Cardiac fibroblast (primary cell): ENCODE data around the gene COL25A1.

Experiments used
- DNase-seq, 2 donors: peaks; one replicate each; pipeline versions ENCODE4 v3.0.0 to v3.0.0-alpha.2; 2010; ENCODE audit warnings: low read depth in 2 of 2
- H3K4me3 ChIP-seq, 2 donors: replicated peaks in 1 of 2; 1 replicate in 1 of 2; 2 replicates in 1 of 2; pipeline ENCODE4 v1.5.1; 2011; ENCODE audit warnings: low read depth in 2 of 2, low read length in 2 of 2, mild to moderate bottlenecking in 2 of 2, moderate library complexity in 1 of 2
- TF ChIP-seq, protein P1 (sequence below): IDR thresholded peaks from one replicate; pipeline ENCODE4 v1.5.1; 2011; ENCODE audit warnings: low read depth, mild to moderate bottlenecking, low read length, inconsistent platforms

Gene COL25A1

DNA sequence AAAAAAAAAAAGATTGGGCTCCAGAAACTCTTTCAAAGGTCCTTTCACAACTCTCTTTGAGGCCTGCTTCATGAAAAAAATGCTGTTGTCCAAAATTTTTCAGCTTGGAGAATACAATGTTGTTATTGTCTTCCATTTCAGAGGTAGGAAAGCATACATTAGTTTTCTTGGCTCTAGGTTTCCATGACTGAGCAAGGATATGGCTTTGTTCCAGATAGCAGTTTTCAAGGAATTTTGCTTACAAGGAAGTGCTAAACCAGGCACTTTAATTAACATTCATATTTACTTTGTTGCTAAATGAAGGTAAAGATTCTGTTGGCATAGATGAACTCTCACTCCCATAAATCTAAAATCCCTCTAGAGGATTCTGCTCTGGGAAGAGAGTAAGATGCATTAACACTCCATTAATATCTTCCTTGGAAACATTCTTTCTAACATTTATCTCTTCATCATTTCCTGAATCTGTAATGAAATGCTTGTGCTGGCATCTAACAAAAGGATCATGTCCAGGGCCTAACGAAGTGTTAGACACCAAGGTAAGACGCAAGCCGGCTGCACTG lies 118.4 kb downstream of the COL25A1 start:
- no peak overlapping the region for H3K4me3 ChIP-seq
- TF ChIP-seq, protein P1, sequence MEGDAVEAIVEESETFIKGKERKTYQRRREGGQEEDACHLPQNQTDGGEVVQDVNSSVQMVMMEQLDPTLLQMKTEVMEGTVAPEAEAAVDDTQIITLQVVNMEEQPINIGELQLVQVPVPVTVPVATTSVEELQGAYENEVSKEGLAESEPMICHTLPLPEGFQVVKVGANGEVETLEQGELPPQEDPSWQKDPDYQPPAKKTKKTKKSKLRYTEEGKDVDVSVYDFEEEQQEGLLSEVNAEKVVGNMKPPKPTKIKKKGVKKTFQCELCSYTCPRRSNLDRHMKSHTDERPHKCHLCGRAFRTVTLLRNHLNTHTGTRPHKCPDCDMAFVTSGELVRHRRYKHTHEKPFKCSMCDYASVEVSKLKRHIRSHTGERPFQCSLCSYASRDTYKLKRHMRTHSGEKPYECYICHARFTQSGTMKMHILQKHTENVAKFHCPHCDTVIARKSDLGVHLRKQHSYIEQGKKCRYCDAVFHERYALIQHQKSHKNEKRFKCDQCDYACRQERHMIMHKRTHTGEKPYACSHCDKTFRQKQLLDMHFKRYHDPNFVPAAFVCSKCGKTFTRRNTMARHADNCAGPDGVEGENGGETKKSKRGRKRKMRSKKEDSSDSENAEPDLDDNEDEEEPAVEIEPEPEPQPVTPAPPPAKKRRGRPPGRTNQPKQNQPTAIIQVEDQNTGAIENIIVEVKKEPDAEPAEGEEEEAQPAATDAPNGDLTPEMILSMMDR, result no peak
- DNase-seq, result peak in 1 of 2 donors; percentile 32

DNA sequence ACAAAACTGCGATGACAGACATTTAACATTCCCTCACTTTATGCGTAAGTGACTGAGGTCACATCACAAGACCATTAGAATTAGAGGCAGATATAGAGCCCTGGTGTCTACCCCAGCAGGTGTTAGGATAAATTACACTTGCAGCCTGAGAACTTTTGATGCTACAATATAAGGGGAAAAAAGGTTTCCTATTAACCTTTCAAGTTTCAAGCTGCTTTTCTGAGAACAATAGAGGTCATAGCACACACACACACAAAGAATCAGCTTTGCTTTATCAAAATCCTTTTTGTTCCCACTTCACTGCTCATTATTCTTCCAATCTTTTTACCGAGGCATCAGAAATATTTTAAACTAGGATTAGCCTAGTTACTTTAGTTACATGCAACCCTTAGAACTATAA lies 119.8 kb downstream of the COL25A1 start:
- no peak for DNase-seq
- no peak overlapping the region for H3K4me3 ChIP-seq
- TF ChIP-seq, protein P1, result no peak

DNA sequence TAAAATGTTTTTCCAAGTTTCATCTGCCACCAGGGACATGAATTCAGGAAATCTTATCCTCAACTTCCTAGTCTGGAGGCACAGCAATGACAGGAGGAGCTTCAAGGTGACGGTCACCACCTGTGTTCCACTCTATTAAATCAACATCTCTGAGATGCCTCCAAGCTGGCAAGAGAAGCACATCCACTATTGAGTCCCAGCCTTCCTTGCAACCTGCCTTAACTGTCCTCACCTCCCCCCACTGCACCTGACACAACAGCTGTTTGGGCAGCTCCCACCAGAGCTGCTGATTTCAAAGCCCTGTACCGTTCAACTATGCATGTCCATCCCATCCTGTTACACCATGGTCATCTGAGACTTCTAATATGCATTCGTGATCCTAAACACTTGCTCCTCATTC lies 123.4 kb downstream of the COL25A1 start:
- DNase-seq, result no peak
- no peak overlapping the region for H3K4me3 ChIP-seq
- TF ChIP-seq, protein P1, result no peak

DNA sequence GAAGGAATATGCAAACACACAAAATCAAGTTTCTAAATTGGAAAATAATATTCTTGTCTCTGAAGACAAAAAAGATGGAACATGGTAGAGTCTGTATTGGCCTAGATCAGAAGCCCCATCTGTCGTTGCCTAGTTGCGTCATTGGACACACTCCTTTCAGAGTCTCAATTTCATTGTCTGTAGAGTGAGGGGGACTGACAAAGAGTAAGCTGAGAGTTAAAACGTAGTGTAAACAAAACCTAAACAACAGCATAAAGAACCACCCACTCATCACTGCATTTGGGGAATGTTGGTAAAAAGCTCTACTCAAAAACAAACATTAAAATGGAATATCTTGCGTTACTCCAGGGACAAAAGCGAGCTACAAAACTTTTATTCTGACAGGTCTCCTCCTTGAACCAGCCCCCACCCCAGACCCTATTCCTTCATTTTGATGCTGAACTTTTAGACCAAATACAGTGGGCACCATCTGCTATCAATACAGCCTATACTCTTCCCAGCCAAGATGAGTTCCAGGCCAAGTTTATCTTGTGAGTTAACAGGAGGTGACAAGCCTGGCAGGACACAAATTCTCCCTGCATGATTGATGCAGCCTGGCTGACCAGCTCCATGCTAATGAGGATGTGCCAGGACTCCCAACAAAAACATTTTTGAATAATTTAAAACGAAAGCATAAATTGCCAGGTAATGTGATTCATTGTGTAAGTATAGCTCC lies 125.2 kb downstream of the COL25A1 start:
- no peak overlapping the region for H3K4me3 ChIP-seq
- TF ChIP-seq, protein P1, result no peak
- no peak for DNase-seq

DNA sequence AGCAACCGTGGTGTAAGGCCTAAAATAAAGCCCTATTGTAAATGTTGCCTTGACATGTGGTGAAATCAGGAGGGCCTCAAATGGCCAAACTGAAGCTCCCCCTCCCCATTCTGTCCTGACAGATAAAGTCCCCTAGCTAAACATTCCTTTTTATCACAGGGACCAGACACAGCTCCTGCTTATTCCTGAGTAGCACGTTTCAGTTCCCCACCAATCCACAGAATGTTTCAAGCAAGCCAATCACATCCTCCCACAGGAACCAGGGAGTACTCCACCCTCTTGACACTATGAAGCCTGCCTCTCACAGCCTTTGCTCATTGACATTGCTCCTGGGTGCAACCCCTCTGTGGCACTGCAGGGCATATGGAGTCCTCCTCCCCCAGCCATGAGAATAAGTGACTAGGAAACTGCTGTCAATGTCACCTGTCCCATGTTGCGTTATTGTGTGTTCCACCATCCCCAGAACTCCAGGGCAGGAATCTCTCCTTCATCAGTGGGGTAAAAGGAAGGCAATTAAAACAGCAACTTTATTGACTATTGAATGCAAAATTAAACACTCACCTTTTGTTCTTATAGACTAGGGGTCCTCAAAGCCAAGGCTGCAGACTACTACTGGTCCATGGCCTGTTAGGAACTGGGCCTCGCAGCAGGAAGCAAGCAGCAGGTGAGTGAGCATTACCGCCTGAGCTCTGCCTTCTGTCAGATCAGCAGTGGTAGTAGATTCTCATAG lies 128.1 kb downstream of the COL25A1 start:
- TF ChIP-seq, protein P1, result no peak
- DNase-seq, result no peak

DNA sequence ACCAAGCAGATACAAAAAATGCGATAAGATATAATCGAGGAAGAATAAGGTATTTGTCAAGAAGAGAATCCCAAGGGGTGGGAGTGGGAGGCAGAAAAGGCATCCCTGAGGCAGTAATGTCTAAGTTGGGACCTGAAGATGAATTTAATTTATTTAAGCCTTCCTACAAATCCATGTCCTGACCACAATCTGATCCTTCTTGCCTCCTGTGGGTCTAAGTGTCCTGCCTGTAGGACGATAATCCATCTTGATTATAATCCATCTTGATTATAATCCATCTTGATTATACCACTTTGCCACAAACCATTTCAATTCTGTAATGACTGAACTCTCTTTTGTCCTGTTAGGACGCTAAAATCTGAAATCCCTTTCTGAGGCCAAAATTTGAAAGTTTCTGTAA lies 130.2 kb downstream of the COL25A1 start:
- no peak overlapping the region for H3K4me3 ChIP-seq
- DNase-seq, result no peak
- TF ChIP-seq, protein P1, result no peak

More for the DNA sequence above, 128.1 kb downstream of the COL25A1 start:
- H3K4me3 ChIP-seq, result no peak overlapping the region
